GM21619 (cell line): ENCODE results near the gene MUC6.
"Not testable (repeated sequence)": the region's sequence is repeated elsewhere in the genome, so short reads cannot be mapped to it uniquely, and the experiment has no call there.

Source experiments
- ATAC-seq: cut with Tn5 transposase; IDR thresholded peaks from one replicate; pipeline ENCODE4 v1.9.1; 2021; ENCODE audit not compliant: unreplicated experiment

Gene MUC6

GRCh38 chr11:1025410-1026162 is 10.9 kb downstream of the MUC6 start:
- no peak for ATAC-seq

- no peak for ATAC-seq
Measured at GRCh38 chr11:1024597-1025409, 11.7 kb downstream of the MUC6 start.

GRCh38 chr11:1023811-1024596 is 12.5 kb downstream of the MUC6 start:
- ATAC-seq: no peak

- ATAC-seq: no peak
Measured at GRCh38 chr11:1022908-1023810, 13.4 kb downstream of the MUC6 start.

- no peak for ATAC-seq
Measured at GRCh38 chr11:1022411-1022810, 14.1 kb downstream of the MUC6 start.

- ATAC-seq: no peak
Measured at GRCh38 chr11:1020211-1020905, 16.2 kb downstream of the MUC6 start.

GRCh38 chr11:1019321-1019910 is 17.1 kb downstream of the MUC6 start:
- ATAC-seq: no peak

GRCh38 chr11:1018091-1018490 is 18.4 kb downstream of the MUC6 start:
- ATAC-seq: no peak

- ATAC-seq: no peak
Measured at GRCh38 chr11:1017269-1018005, 19.1 kb downstream of the MUC6 start.

- ATAC-seq: not testable (repeated sequence)
Measured at GRCh38 chr11:1016610-1017126, 19.9 kb downstream of the MUC6 start.

- ATAC-seq: no peak
Measured at GRCh38 chr11:1015826-1016545, 20.5 kb downstream of the MUC6 start.

GRCh38 chr11:1015064-1015463 is 21.5 kb downstream of the MUC6 start:
- ATAC-seq: no peak

- no peak for ATAC-seq
Measured at GRCh38 chr11:1014276-1014675, 22.2 kb downstream of the MUC6 start.

GRCh38 chr11:1013631-1013935 is 22.9 kb downstream of the MUC6 start:
- ATAC-seq: no peak

- ATAC-seq: no peak
Measured at GRCh38 chr11:1012740-1013630, 23.5 kb downstream of the MUC6 start.

- no peak for ATAC-seq
Measured at GRCh38 chr11:1012291-1012690, 24.2 kb downstream of the MUC6 start.

- no peak for ATAC-seq
Measured at GRCh38 chr11:1011320-1011698, 25.2 kb downstream of the MUC6 start.
